Measurements from ENCODE around the gene UQCRC1.
"Not testable (repeated sequence)": the region's sequence is repeated elsewhere in the genome, so short reads cannot be mapped to it uniquely, and the experiment has no call there.

Gene UQCRC1

GRCh38 chr3:48555231-48555948, 54.1 kb downstream of the UQCRC1 start:
- DNase-seq (ENCODE audit: low read depth, low spot score): no peak

DNA sequence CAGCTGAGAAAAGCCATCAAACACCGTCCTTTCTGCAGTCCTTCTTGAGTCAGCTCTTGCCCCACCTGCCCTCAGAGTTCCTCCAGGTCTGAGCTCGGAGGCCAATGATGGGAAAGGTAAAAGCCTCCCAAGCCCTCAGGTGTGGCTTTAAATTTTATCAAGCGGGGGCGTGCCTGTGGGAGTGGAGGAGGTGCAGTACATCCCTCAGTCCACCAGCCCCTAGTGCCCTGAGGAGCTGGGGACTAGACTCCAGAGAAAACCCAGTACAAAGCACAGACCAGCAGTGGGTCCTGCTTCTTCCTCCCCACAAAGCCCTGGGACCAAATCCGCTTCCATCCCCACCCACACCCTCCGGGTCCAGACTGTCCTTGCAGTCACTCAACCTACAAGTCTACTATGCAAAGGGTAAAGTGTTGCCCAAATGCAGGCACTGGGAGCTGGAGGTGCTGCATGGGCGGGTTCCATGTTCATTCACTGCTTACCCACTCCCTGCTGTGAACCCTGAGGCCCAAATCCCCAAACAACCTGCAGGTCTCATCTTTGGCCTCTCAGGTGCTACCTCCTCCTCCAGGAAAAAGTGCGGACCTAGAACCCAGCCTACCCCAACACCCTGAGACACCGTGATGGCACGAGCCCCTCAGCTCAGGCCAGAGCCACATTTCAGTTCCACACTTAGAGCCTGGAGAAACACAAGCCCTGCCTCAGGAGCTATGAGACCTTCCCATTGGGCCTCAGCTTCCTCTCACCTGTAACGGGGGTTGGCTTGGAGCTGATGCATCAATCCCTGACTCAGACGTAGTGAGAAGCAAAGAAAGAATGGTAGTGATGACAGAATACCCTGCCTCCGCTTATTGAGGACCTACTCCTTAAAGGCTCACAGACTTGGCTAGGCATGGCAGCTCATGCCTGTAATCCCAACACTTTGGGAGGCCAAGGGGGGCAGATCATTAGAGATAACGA, 55.3 kb downstream of the UQCRC1 start:
- DNase-seq (ENCODE audit: low read depth, low spot score): no peak

- DNase-seq (ENCODE audit: low read depth, low spot score): no peak
These were observed 56.1 kb downstream of the UQCRC1 start for GRCh38 chr3:48553361-48553760.

DNA sequence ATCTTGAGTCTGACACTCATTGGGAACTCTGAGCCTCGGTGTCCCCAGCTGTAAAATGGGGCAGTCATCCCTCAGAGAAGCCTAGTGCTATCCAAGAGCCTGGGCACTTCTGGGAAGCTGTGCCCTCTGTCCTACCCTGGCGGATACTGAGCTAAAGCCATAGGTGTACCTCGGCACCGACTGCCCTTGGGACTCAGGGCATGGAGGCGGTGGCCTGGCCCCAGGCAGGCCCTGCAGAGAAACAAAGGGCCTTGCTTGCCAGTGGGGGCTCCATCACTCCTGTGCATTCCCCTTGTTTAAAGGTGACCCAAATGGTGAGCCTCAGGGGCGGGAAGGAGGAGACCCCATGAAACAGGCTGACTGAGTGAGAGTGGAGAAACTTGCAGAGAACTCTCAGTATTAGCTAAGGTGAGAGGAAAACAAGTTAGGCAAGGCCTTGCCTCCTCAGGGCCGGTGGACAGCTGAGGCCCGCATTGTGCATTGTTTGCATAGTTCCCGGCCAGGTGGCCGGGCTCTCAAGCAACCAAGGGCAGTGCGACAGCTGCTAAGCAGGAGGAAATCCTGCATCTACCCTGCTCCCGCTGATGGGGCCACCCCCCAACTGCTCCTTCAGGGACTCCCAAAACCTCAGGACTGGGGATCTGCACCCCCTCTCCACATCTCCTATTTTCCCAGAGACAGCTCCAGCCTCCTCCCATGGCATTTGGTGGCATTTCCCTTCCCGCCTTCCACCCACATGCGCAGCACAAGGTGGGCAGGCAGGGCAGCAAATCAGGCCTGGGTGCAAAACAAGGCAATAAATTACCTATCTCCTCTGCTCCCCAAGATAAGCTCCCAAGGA, 57.1 kb downstream of the UQCRC1 start:
- DNase-seq (ENCODE audit: low read depth, low spot score): no peak

- not testable (repeated sequence) for DNase-seq (ENCODE audit: low read depth, low spot score)
These were observed 57.8 kb downstream of the UQCRC1 start for GRCh38 chr3:48551651-48552050.
